Coronary artery (tissue), 2 donors: ENCODE data around the gene CDK19.

Source experiments
- DNase-seq: peaks from one replicate; pipeline ENCODE4 v3.0.0-alpha.2; 2017; ENCODE audit warnings: low spot score
- H3K27ac ChIP-seq, 2 donors: fragments of 200-600 bp; sonication (generic); one replicate each; pipeline ENCODE4 v1.5.1; 2016 to 2019
- H3K4me3 ChIP-seq: fragments of 200-600 bp; sonication (generic); 2 replicates; pipeline ENCODE4 v1.5.1; 2016; ENCODE audit warnings: mild to moderate bottlenecking, moderate library complexity
- CTCF ChIP-seq: fragments of 200-600 bp; sonication (generic); IDR thresholded peaks from one replicate; pipeline ENCODE4 v1.5.1; 2019; ENCODE audit warnings: antibody characterized with exemption

CDK19 gene

GRCh38 chr6:110681543-110682459 lies 133.5 kb downstream of the CDK19 start:
- TF ChIP-seq CTCF = no peak
- no peak overlapping the region for H3K4me3 ChIP-seq
- no peak overlapping the region for H3K27ac ChIP-seq
- DNase-seq = no peak

- Histone ChIP-seq H3K27ac (no peak overlapping the region), H3K4me3 (no peak overlapping the region)
- TF ChIP-seq CTCF = no peak
Observed at GRCh38 chr6:110676396-110676795, 138.9 kb downstream of the CDK19 start.

GRCh38 chr6:110674096-110674495 lies 141.2 kb downstream of the CDK19 start:
- no peak for DNase-seq

More at GRCh38 chr6:110676396-110676795, 138.9 kb downstream of the CDK19 start:
- DNase-seq = no peak

GRCh38 chr6:110672122-110672521 lies 143.1 kb downstream of the CDK19 start:
- no peak overlapping the region for H3K27ac ChIP-seq
- no peak for DNase-seq
- no peak overlapping the region for H3K4me3 ChIP-seq
- no peak for TF ChIP-seq CTCF

More at GRCh38 chr6:110674096-110674495, 141.2 kb downstream of the CDK19 start:
- TF ChIP-seq CTCF = no peak
- H3K27ac ChIP-seq = no peak overlapping the region
- H3K4me3 ChIP-seq = no peak overlapping the region

GRCh38 chr6:110671447-110671846 lies 143.8 kb downstream of the CDK19 start:
- Histone ChIP-seq H3K27ac (no peak overlapping the region), H3K4me3 (no peak overlapping the region)
- no peak for DNase-seq
- no peak for TF ChIP-seq CTCF

GRCh38 chr6:110665600-110665999 lies 149.7 kb downstream of the CDK19 start:
- DNase-seq = no peak
- no peak overlapping the region for H3K4me3 ChIP-seq
- no peak overlapping the region for H3K27ac ChIP-seq
- no peak for TF ChIP-seq CTCF

- TF ChIP-seq CTCF = no peak
- no peak overlapping the region for H3K27ac ChIP-seq
- no peak for DNase-seq
Observed at GRCh38 chr6:110664933-110665332, 150.3 kb downstream of the CDK19 start.

More at GRCh38 chr6:110664933-110665332, 150.3 kb downstream of the CDK19 start:
- no peak overlapping the region for H3K4me3 ChIP-seq
